ENCODE data around the gene FAM234A.
"Not testable (repeated sequence)": the region's sequence is repeated elsewhere in the genome, so short reads cannot be mapped to it uniquely, and the experiment has no call there.

FAM234A gene

GRCh38 chr16:264440-264951 is 29.9 kb downstream of the FAM234A start:
- no peak for DNase-seq (ENCODE audit: low read depth in 1 of 2, low spot score in 1 of 2)

- DNase-seq (ENCODE audit: low read depth in 1 of 2, low spot score in 1 of 2), result no peak
Measured at GRCh38 chr16:265002-265529, 30.4 kb downstream of the FAM234A start.

- no peak for DNase-seq (ENCODE audit: low read depth in 1 of 2, low spot score in 1 of 2)
Measured at GRCh38 chr16:265711-266110, 31.1 kb downstream of the FAM234A start.

- no peak for DNase-seq (ENCODE audit: low read depth in 1 of 2, low spot score in 1 of 2)
Measured at GRCh38 chr16:266258-267164, 31.9 kb downstream of the FAM234A start.

- DNase-seq (ENCODE audit: low read depth in 1 of 2, low spot score in 1 of 2), result not testable (repeated sequence)
Measured at GRCh38 chr16:267562-267961, 32.9 kb downstream of the FAM234A start.

DNA sequence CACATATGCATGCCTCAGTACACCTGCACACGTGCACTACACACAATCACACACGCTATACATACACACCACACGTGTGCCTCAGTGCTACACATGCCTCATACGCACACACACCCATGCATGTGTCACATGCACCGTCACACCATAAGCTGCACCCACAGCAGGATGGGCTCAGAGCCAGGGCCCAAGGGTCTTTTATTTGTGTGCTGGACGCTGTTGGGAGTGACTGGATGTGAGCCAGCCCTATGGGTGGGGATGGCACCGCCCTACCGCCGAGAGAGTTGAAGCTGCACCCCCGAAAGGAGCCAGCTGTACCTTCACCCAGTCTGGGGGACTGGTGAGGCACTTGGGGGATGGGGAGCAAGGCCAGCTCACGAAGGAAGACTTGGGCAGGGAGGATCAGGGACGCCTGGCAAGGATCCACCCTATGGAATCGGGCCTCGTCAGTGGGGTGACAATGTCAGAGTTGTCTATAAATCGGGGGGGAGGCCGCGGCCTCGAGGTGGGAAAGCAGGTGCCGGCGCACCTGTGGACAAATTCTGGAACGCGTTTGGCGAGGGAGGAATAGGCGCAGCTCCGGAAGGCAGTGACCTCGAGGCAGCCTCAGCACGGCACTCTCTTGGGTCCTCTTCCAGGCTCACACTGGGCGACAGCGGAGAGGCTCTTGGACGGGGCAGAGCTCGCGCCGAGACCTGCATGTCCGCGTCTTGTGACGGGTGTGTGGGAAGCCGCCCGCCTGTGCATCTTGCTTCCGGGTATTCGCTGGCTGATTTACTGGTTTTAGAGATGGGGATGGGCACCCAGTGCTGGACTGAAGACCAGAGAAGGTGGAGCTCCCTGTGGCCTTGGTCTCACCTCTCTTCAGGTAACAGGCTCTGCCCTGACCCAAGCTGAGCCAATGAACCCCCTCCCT is 33.8 kb downstream of the FAM234A start:
- no peak for DNase-seq (ENCODE audit: low read depth in 1 of 2, low spot score in 1 of 2)

GRCh38 chr16:269061-269796 is 34.6 kb downstream of the FAM234A start:
- DNase-seq (ENCODE audit: low read depth in 1 of 2, low spot score in 1 of 2), result no peak

DNA sequence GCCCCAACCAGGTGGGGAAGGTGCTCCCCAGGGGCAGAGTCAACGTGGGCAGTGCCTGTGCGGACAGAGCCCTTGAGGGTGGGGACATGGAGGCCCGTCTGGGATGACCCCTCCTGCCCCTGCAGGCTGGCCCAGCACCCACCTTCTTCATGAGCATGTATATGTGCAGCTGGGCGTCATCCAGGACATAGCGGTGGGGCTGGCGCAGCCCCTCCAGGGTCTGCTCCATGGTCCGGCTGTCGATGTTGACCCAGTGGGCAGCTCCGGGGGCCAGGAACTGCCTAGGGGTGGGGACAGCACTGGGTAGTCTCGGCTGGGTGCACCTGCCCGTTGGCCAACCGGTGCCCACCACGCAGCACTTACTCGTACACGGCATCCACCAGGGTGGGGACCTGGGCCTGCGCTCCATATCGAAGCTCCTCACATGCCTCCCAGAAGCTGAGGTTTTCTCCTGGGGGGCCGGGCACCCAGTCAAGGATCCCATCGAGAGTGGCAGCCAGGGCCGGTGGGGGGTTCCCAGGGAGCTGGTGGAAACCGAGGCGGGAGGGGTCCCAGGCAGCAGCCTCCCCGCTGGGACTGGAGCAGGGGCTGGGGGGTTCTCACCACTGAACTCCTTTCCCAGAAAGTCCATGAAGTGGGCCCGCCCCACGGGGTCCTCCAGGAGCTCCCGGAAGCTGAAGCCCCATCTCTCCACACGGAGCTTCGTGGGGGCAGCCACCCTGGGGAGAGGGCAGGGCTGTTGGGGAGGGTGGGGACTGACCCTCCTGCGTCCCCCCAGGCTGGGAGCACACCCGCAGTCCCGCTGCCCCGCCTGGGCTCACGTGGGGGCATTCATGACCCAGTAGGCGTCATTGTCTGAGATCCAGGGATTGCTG is 36.0 kb downstream of the FAM234A start:
- DNase-seq (ENCODE audit: low read depth in 1 of 2, low spot score in 1 of 2), result no peak

- no peak for DNase-seq (ENCODE audit: low read depth in 1 of 2, low spot score in 1 of 2)
Measured at GRCh38 chr16:272633-273546, 38.3 kb downstream of the FAM234A start.

GRCh38 chr16:273547-274421 is 39.2 kb downstream of the FAM234A start:
- DNase-seq (ENCODE audit: low read depth in 1 of 2, low spot score in 1 of 2), result no peak

GRCh38 chr16:275041-275641 is 40.5 kb downstream of the FAM234A start:
- no peak for DNase-seq (ENCODE audit: low read depth in 1 of 2, low spot score in 1 of 2)

- DNase-seq (ENCODE audit: low read depth in 1 of 2, low spot score in 1 of 2), result no peak
Measured at GRCh38 chr16:275786-276232, 41.2 kb downstream of the FAM234A start, which contains the start of gene RGS11. TSS of gene RGS11 (minus strand) at chr16:275944. CDS start at chr16:275911, 33 bp downstream.

GRCh38 chr16:276426-277077 is 41.9 kb downstream of the FAM234A start:
- DNase-seq (ENCODE audit: low read depth in 1 of 2, low spot score in 1 of 2), result no peak

GRCh38 chr16:278863-279366 is 44.3 kb downstream of the FAM234A start:
- DNase-seq (ENCODE audit: low read depth in 1 of 2, low spot score in 1 of 2), result peak in 1 of 2 donors; percentile 31

GRCh38 chr16:279531-279930 is 44.9 kb downstream of the FAM234A start:
- DNase-seq (ENCODE audit: low read depth in 1 of 2, low spot score in 1 of 2), result no peak

DNA sequence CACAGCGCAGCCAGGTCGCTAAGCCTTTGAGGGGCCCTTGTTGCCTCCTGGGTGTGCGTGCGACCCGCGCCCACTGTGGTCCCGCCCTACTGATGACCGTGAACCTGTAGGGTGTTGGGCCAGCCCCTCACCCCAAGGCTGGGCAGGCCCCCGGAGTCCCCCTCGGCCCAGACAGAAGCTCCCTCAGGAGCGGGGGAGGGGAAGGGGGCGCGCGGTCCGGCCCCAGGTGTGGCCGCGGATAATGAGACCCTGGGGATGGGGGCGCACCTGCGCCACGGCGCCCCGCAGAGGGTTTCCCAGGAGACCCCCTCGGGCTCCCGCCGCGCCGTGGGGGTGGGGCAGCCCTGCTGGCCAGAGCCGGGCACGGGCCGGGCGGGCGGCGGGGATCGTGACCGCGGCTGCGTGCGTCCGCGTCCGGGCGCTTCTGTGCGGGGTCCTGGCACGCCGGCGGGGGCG is 45.4 kb downstream of the FAM234A start:
- no peak for DNase-seq (ENCODE audit: low read depth in 1 of 2, low spot score in 1 of 2)

Data from activated CD4-positive, alpha-beta T cell treated with anti-CD3 and anti-CD28 coated beads, Interleukin-2, amount 50 U/mL, for 24 hours (primary cell).